ENCODE measurements around the gene ACBD5. TPM values are rescaled to one million over a fixed set of nuclear protein-coding genes. Genes with fewer than 3 reads are reported as not detected.
A peak's percentile ranks its signal among the peaks of the same experiment; 100 is the strongest.
"Not testable (repeated sequence)": the region's sequence is repeated elsewhere in the genome, so short reads cannot be mapped to it uniquely, and the experiment has no call there.

ACBD5 gene
- total RNA-seq (10 to 100 TPM; 15.0 to 22.2 (median 20.1) TPM), polyA plus RNA-seq (1 to 10 TPM; 6.9 to 7.5 TPM), total RNA-seq (37.2 reads per million, percentile 64 among the genes with 10 or more reads in this experiment)

DNA sequence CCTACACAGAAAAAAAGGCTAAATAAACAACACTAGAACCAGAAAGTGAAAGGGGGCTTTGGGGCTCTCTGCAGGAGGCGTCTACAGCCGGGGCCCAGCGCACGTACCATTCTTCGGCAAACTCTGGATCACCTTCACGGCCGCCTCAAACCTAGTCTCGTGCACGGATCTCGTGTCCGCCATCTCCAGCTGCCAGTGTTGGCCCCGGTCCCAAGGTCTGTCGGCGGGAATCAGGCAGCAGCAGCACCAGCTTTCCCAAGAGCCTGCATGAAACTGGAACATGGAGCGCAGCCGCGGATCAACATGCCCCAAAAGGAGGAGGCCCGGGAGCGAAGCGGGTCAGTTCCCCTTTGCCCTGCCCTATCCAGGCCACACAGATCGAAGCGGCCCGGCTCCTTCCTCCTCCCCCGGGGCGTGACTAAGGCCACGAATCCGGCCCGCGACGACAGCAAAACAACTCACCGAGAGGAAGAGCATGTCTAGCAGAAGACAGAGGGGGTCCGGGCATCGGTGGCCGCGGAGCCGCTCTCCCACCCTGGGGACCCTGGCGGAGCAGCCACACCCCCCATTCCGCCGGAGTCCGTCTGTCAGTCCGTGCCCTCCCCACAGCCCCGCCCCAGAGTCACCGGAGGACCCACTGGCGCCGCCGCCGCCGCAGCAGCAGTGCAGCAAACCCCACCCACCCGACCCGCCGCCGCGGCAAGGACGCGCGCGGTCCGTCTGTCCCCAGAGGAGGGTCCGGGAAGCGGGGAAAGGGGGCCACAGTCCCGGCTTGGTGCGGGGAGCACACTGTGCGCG, at the start of gene ACBD5:
Gene ACBD5 (minus strand): TSS at position 586 of the 798 bp plus-strand sequence. CDS start 109 bp downstream, at position 477.
- peaks cover 8 to 21% of the 10 kb centered on the region in 2 donors for H3K4me1 ChIP-seq (ENCODE audit: control insufficient read depth in 2 of 2, insufficient read depth in 2 of 2, low read length in 2 of 2)
- H3K4me3 ChIP-seq (ENCODE audit: low read length): peak within 1 kb of the TSS; percentile 80
- CTCF ChIA-PET: interaction anchor here (0.7 to 2.0 kb wide), 4 partner anchors 10 to 139 kb away, joined by 3 to 8 read pairs (median 6); partner anchors contain the start of genes MASTL and YME1L1
- Mint-ChIP-seq H3K4me1 (peaks cover 17 to 35% (median 34%) of the 10 kb centered on the region in 7 donors), H3K4me3 (peak within 1 kb of the TSS; percentile 91 to 99 (median 98)), H3K27ac (peak within 1 kb of the TSS; percentile 94 to 100 (median 97)), H3K9me3 (peaks cover 0 to 5% (median 0%) of the 10 kb centered on the region in 11 donors), H3K27me3 (peaks cover 0 to 5% (median 0%) of the 10 kb centered on the region in 5 donors), H3K36me3 (peaks cover 0 to 5% (median 2%) of the 10 kb centered on the region in 5 donors)
- H3K27me3 ChIP-seq (ENCODE audit: control insufficient read depth in 2 of 2, insufficient read depth in 2 of 2, low read length in 2 of 2): no peaks in the 10 kb centered on the region
- POLR2A ChIA-PET: interaction anchor here (0.9 to 2.6 kb wide), 8 partner anchors 11 to 264 kb away, joined by 3 to 21 read pairs (median 5); partner anchors contain the start of genes MASTL, RAB18 and YME1L1
- peak; percentile 61 for ATAC-seq
- H3K9me3 ChIP-seq (ENCODE audit: control insufficient read depth in 2 of 3, low read length in 3 of 3): no peaks in the 10 kb centered on the region
- H3K27ac ChIP-seq (ENCODE audit: low read depth, low read length): peak within 1 kb of the TSS; percentile 93
- DNase-seq: peak; percentile 45 to 79 (median 55)
- intact Hi-C loops (cut with micrococcal nuclease): loop anchor here (1.0 to 5.0 kb wide), 11 partner anchors 16 to 1437 kb away; partner anchors contain the start of genes APBB1IP (in 1 of the 2), BAMBI (in 1 of the 2), MPP7 (in 1 of the 2) and PDSS1 (in 1 of the 2)
- H3K36me3 ChIP-seq (ENCODE audit: control insufficient read depth in 2 of 3, insufficient read depth in 3 of 3, low read length in 3 of 3): peaks cover 0 to 6% (median 0%) of the 10 kb centered on the region in 3 experiments

GRCh38 chr10:27285093-27285492, 44.5 kb upstream of the ACBD5 start:
- Mint-ChIP-seq H3K4me3 (no peak overlapping the region), H3K27ac (no peak overlapping the region), H3K9me3 (no peaks in the 10 kb centered on the region), H3K4me1 (peaks cover 0 to 6% (median 0%) of the 10 kb centered on the region in 7 donors), H3K27me3 (peaks cover 0 to 10% (median 0%) of the 10 kb centered on the region in 5 donors), H3K36me3 (no peaks in the 10 kb centered on the region)
- H3K9me3 ChIP-seq (ENCODE audit: control insufficient read depth in 2 of 3, low read length in 3 of 3): no peaks in the 10 kb centered on the region
- CTCF ChIA-PET: interaction anchor here (1.0 to 1.3 kb wide), 2 partner anchors 58 to 61 kb away, joined by 3 to 16 read pairs; no protein-coding TSS in a partner anchor
- H3K4me1 ChIP-seq (ENCODE audit: control insufficient read depth in 2 of 2, insufficient read depth in 2 of 2, low read length in 2 of 2): no peaks in the 10 kb centered on the region
- DNase-seq (peak in 7 of 9 donors; percentile 17 to 54 (median 28)), ATAC-seq (peak; percentile 73)
- H3K27me3 ChIP-seq (ENCODE audit: control insufficient read depth in 2 of 2, insufficient read depth in 2 of 2, low read length in 2 of 2): no peaks in the 10 kb centered on the region
- H3K36me3 ChIP-seq (ENCODE audit: control insufficient read depth in 2 of 3, insufficient read depth in 3 of 3, low read length in 3 of 3): no peaks in the 10 kb centered on the region
- H3K27ac ChIP-seq (ENCODE audit: low read depth, low read length): no peak overlapping the region
- POLR2A ChIA-PET: interaction anchor here (1.3 kb wide), 1 partner anchor 131 kb away, joined by 6 read pairs; the partner anchor contains the start of genes MASTL and YME1L1
- intact Hi-C loops (cut with micrococcal nuclease): loop anchor here (1.0 to 5.0 kb wide), 4 partner anchors 33 to 274 kb away; partner anchors contain the start of gene ACBD5 (in 1 of the 2)
- H3K4me3 ChIP-seq (ENCODE audit: low read length): no peak overlapping the region

- H3K4me1 Mint-ChIP-seq: peaks cover 0 to 1% (median 0%) of the 10 kb centered on the region in 7 donors
- intact Hi-C loops (cut with micrococcal nuclease): no loop called here
- H3K36me3 ChIP-seq (ENCODE audit: control insufficient read depth in 2 of 3, insufficient read depth in 3 of 3, low read length in 3 of 3): no peaks in the 10 kb centered on the region
- no peaks in the 10 kb centered on the region for H3K4me1 ChIP-seq (ENCODE audit: control insufficient read depth in 2 of 2, insufficient read depth in 2 of 2, low read length in 2 of 2)
- ATAC-seq: no peak
- POLR2A ChIA-PET: interaction anchor here (0.6 kb wide), 1 partner anchor 80 kb away, joined by 3 read pairs; no protein-coding TSS in a partner anchor
- CTCF ChIA-PET: no interaction called here
- H3K4me3 ChIP-seq (ENCODE audit: low read length): no peak overlapping the region
- peaks cover 0 to 8% (median 5%) of the 10 kb centered on the region in 11 donors for H3K9me3 Mint-ChIP-seq
- no peaks in the 10 kb centered on the region for H3K9me3 ChIP-seq (ENCODE audit: control insufficient read depth in 2 of 3, low read length in 3 of 3)
- peaks cover 4 to 7% of the 10 kb centered on the region in 2 donors for H3K27me3 ChIP-seq (ENCODE audit: control insufficient read depth in 2 of 2, insufficient read depth in 2 of 2, low read length in 2 of 2)
- DNase-seq: no peak
- peaks cover 18 to 68% (median 41%) of the 10 kb centered on the region in 5 donors for H3K27me3 Mint-ChIP-seq
- peaks cover 0 to 6% (median 0%) of the 10 kb centered on the region in 5 donors for H3K36me3 Mint-ChIP-seq
- no peak overlapping the region for H3K27ac Mint-ChIP-seq
- H3K4me3 Mint-ChIP-seq: no peak overlapping the region
- H3K27ac ChIP-seq (ENCODE audit: low read depth, low read length): no peak overlapping the region
Measured at GRCh38 chr10:27276581-27276980, 36.0 kb upstream of the ACBD5 start.

GRCh38 chr10:27266025-27266424, 25.4 kb upstream of the ACBD5 start:
- H3K9me3 ChIP-seq (ENCODE audit: control insufficient read depth in 2 of 3, low read length in 3 of 3); H3K4me3 ChIP-seq (ENCODE audit: low read length); H3K9me3 Mint-ChIP-seq; H3K36me3 ChIP-seq (ENCODE audit: control insufficient read depth in 2 of 3, insufficient read depth in 3 of 3, low read length in 3 of 3); DNase-seq; H3K36me3 Mint-ChIP-seq; H3K4me3 Mint-ChIP-seq; CTCF ChIA-PET; POLR2A ChIA-PET; H3K27me3 ChIP-seq (ENCODE audit: control insufficient read depth in 2 of 2, insufficient read depth in 2 of 2, low read length in 2 of 2); H3K27ac Mint-ChIP-seq; H3K27ac ChIP-seq (ENCODE audit: low read depth, low read length); H3K4me1 Mint-ChIP-seq; intact Hi-C loops (cut with micrococcal nuclease); ATAC-seq; H3K4me1 ChIP-seq (ENCODE audit: control insufficient read depth in 2 of 2, insufficient read depth in 2 of 2, low read length in 2 of 2): not testable (repeated sequence)
- H3K27me3 Mint-ChIP-seq: peaks cover 16 to 63% (median 40%) of the 10 kb centered on the region in 5 donors

DNA sequence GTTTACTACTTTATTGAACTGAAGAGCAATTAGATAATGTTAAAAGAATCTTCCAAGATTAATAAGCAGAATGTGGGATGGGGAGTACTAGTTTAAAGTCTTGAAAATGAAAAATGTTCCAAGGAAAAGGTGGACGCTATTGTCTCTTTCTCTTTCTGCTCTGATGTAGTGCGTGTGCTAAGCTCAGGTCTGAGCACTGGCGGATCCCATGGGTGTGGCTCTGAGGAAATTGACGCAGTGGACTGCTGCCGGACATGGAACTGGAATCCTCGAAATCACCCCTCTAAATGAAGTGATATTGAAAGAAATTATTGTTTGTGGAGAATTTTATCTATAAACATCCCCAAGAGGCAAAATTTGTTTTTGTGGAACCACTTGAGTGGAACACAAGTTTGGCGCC, 22.2 kb upstream of the ACBD5 start:
- H3K9me3 Mint-ChIP-seq; DNase-seq; H3K27ac Mint-ChIP-seq; ATAC-seq; H3K36me3 Mint-ChIP-seq; intact Hi-C loops (cut with micrococcal nuclease); H3K4me3 Mint-ChIP-seq; H3K27ac ChIP-seq (ENCODE audit: low read depth, low read length); CTCF ChIA-PET; H3K4me3 ChIP-seq (ENCODE audit: low read length); H3K36me3 ChIP-seq (ENCODE audit: control insufficient read depth in 2 of 3, insufficient read depth in 3 of 3, low read length in 3 of 3); H3K9me3 ChIP-seq (ENCODE audit: control insufficient read depth in 2 of 3, low read length in 3 of 3): not testable (repeated sequence)
- peaks cover 9 to 16% of the 10 kb centered on the region in 2 donors for H3K4me1 ChIP-seq (ENCODE audit: control insufficient read depth in 2 of 2, insufficient read depth in 2 of 2, low read length in 2 of 2)
- H3K27me3 ChIP-seq (ENCODE audit: control insufficient read depth in 2 of 2, insufficient read depth in 2 of 2, low read length in 2 of 2): peaks cover 4 to 17% of the 10 kb centered on the region in 2 donors
- H3K4me1 Mint-ChIP-seq: peaks cover 15 to 17% (median 17%) of the 10 kb centered on the region in 7 donors
- POLR2A ChIA-PET: interaction anchor here (1.0 to 1.7 kb wide), 2 partner anchors 11 to 20 kb away, joined by 3 to 4 read pairs; no protein-coding TSS in a partner anchor
- peaks cover 36 to 74% (median 49%) of the 10 kb centered on the region in 5 donors for H3K27me3 Mint-ChIP-seq

Data from naive thymus-derived CD4-positive, alpha-beta T cell (primary cell).